Measurements from ENCODE around the gene PINLYP. TPM values are rescaled to one million over a fixed set of nuclear protein-coding genes. Genes with fewer than 3 reads are reported as not detected.
A peak's percentile ranks its signal among the peaks of the same experiment; 100 is the strongest.

PINLYP gene
- total and polyA plus RNA-seq, 2 of the 13 experiments (the other 11 are each of a cell fraction or from before 2014, with no cell fraction given), result 0.21 to 0.24 TPM

DNA sequence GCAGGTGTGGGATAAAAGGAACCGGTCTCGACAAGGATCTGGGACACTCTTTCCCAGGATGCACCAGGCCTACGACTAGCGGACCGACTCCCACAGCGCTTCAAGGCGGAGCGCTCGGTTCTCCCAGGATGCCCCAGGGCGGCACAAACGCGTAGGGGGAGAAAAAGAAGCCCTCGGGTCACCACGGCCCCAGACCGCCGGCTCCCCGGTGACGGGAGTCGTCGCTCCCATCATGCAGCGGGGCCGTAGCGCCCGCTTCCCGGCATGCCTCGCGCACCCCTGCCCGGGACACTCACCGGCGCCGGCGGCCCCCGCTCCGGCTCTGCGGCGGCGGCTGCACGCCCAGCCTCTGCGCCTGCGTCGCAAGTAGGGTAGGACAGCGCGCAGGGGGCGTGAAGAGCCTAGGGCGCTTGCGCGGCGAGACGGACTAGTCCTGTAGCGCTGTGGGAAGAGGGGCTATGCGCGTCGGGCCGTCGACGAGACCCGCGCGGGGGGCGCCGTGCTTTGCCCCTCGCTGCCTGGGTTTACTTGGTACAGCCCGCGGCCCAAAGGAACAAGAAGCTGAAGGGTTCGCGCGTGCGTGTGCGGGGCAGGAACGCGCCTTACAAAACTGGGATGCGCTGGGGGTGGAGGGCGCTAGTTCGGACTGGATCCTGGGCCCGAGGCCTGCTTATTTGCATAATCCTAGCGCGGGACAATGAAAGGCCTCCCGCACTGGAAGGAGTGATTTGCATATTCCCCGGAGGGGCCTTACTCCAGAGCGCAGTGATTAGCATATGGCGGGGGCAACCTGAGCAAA, 43.9 kb downstream of the PINLYP start, which contains the start of gene ZNF428 (continued):
- TF ChIP-seq IRX3 (CRISPR knock-in tag; IDR thresholded peaks at IDR 0.05; ENCODE audit: borderline replicate concordance, low read depth), result 0 out of 2 replicates have a peak, but pooled peaks have one; percentile 51
- no peak; the same call in 1 of the 2 replicates for TF ChIP-seq ARNT2 (CRISPR knock-in tag; IDR thresholded peaks at IDR 0.05; ENCODE audit: low read depth)
- no peak; the same call in 1 of the 2 replicates for TF ChIP-seq ZMYM3 (CRISPR knock-in tag; IDR thresholded peaks at IDR 0.05)
- TF ChIP-seq, protein P1, sequence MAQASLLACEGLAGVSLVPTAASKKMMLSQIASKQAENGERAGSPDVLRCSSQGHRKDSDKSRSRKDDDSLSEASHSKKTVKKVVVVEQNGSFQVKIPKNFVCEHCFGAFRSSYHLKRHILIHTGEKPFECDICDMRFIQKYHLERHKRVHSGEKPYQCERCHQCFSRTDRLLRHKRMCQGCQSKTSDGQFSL (CRISPR knock-in tag; IDR thresholded peaks at IDR 0.05), result peak; percentile 23
- TF ChIP-seq, protein P2, sequence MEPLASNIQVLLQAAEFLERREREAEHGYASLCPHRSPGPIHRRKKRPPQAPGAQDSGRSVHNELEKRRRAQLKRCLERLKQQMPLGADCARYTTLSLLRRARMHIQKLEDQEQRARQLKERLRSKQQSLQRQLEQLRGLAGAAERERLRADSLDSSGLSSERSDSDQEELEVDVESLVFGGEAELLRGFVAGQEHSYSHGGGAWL (CRISPR knock-in tag; IDR thresholded peaks at IDR 0.05), result peak; percentile 83; the same call in 1 of the 2 replicates
- TF ChIP-seq, protein P3, sequence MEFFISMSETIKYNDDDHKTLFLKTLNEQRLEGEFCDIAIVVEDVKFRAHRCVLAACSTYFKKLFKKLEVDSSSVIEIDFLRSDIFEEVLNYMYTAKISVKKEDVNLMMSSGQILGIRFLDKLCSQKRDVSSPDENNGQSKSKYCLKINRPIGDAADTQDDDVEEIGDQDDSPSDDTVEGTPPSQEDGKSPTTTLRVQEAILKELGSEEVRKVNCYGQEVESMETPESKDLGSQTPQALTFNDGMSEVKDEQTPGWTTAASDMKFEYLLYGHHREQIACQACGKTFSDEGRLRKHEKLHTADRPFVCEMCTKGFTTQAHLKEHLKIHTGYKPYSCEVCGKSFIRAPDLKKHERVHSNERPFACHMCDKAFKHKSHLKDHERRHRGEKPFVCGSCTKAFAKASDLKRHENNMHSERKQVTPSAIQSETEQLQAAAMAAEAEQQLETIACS (CRISPR knock-in tag; IDR thresholded peaks at IDR 0.05), result peak; percentile 77
- peak; percentile 65; the same call in 1 of the 2 replicates for TF ChIP-seq ZNF562 (CRISPR knock-in tag; IDR thresholded peaks at IDR 0.05; ENCODE audit: borderline replicate concordance)
- no peak; the same call in 1 of the 2 replicates for TF ChIP-seq KAT7 (CRISPR knock-in tag; IDR thresholded peaks at IDR 0.05; ENCODE audit: borderline replicate concordance)
- TF ChIP-seq KDM5B (CRISPR knock-in tag; IDR thresholded peaks at IDR 0.05; ENCODE audit: borderline replicate concordance), result peak; percentile 96
- TF ChIP-seq ZNF460 (CRISPR knock-in tag; IDR thresholded peaks at IDR 0.05; ENCODE audit: borderline replicate concordance), result no peak; the same call in 1 of the 2 replicates
- 0 out of 2 replicates have a peak, but pooled peaks have one; percentile 37 for TF ChIP-seq ZNF180 (CRISPR knock-in tag; IDR thresholded peaks at IDR 0.05; ENCODE audit: borderline replicate concordance, low read depth)
- TF ChIP-seq MAF1 (CRISPR knock-in tag; IDR thresholded peaks at IDR 0.05; ENCODE audit: borderline replicate concordance), result peak; percentile 57; the same call in 1 of the 2 replicates
- TF ChIP-seq, protein P4, sequence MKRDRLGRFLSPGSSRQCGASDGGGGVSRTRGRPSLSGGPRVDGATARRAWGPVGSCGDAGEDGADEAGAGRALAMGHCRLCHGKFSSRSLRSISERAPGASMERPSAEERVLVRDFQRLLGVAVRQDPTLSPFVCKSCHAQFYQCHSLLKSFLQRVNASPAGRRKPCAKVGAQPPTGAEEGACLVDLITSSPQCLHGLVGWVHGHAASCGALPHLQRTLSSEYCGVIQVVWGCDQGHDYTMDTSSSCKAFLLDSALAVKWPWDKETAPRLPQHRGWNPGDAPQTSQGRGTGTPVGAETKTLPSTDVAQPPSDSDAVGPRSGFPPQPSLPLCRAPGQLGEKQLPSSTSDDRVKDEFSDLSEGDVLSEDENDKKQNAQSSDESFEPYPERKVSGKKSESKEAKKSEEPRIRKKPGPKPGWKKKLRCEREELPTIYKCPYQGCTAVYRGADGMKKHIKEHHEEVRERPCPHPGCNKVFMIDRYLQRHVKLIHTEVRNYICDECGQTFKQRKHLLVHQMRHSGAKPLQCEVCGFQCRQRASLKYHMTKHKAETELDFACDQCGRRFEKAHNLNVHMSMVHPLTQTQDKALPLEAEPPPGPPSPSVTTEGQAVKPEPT (CRISPR knock-in tag; IDR thresholded peaks at IDR 0.05; ENCODE audit: low read depth), result 0 out of 2 replicates have a peak, but pooled peaks have one; percentile 60
- no peak for TF ChIP-seq NONO (IDR thresholded peaks at IDR 0.05)
- peak; percentile 96 for TF ChIP-seq NONO (CRISPR knock-in tag; conservative IDR thresholded peaks at IDR 0.05)
- TF ChIP-seq, protein P5, sequence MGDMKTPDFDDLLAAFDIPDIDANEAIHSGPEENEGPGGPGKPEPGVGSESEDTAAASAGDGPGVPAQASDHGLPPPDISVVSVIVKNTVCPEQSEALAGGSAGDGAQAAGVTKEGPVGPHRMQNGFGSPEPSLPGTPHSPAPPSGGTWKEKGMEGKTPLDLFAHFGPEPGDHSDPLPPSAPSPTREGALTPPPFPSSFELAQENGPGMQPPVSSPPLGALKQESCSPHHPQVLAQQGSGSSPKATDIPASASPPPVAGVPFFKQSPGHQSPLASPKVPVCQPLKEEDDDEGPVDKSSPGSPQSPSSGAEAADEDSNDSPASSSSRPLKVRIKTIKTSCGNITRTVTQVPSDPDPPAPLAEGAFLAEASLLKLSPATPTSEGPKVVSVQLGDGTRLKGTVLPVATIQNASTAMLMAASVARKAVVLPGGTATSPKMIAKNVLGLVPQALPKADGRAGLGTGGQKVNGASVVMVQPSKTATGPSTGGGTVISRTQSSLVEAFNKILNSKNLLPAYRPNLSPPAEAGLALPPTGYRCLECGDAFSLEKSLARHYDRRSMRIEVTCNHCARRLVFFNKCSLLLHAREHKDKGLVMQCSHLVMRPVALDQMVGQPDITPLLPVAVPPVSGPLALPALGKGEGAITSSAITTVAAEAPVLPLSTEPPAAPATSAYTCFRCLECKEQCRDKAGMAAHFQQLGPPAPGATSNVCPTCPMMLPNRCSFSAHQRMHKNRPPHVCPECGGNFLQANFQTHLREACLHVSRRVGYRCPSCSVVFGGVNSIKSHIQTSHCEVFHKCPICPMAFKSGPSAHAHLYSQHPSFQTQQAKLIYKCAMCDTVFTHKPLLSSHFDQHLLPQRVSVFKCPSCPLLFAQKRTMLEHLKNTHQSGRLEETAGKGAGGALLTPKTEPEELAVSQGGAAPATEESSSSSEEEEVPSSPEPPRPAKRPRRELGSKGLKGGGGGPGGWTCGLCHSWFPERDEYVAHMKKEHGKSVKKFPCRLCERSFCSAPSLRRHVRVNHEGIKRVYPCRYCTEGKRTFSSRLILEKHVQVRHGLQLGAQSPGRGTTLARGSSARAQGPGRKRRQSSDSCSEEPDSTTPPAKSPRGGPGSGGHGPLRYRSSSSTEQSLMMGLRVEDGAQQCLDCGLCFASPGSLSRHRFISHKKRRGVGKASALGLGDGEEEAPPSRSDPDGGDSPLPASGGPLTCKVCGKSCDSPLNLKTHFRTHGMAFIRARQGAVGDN (CRISPR knock-in tag; IDR thresholded peaks at IDR 0.05), result peak; percentile 100
- peak; percentile 89 for TF ChIP-seq ZNF143 (CRISPR knock-in tag; IDR thresholded peaks at IDR 0.05)
- TF ChIP-seq POLR2A (IDR thresholded peaks at IDR 0.05; ENCODE audit: insufficient read depth in 1 of 2, low read depth in 2 of 2, low read length in 2 of 2), result peak; percentile 78 to 80
- TF ChIP-seq ZNF530 (CRISPR knock-in tag; IDR thresholded peaks at IDR 0.05; ENCODE audit: low read depth), result no peak
- no peak for TF ChIP-seq SYNCRIP (IDR thresholded peaks at IDR 0.05; ENCODE audit: insufficient read depth, low read depth, low read length)

Data from HepG2 (cell line).